HPDE6-E6E7 (cell line): ENCODE measurements around the gene UBE2E2.

Experiments used
- DNase-seq: peaks from one replicate; pipeline ENCODE4 v3.0.0; 2011; ENCODE audit warnings: missing footprints; ENCODE audit errors: extremely low spot score

Gene UBE2E2

GRCh38 chr3:23440416-23441294, 237.5 kb downstream of the UBE2E2 start:
- DNase-seq, result no peak

DNA sequence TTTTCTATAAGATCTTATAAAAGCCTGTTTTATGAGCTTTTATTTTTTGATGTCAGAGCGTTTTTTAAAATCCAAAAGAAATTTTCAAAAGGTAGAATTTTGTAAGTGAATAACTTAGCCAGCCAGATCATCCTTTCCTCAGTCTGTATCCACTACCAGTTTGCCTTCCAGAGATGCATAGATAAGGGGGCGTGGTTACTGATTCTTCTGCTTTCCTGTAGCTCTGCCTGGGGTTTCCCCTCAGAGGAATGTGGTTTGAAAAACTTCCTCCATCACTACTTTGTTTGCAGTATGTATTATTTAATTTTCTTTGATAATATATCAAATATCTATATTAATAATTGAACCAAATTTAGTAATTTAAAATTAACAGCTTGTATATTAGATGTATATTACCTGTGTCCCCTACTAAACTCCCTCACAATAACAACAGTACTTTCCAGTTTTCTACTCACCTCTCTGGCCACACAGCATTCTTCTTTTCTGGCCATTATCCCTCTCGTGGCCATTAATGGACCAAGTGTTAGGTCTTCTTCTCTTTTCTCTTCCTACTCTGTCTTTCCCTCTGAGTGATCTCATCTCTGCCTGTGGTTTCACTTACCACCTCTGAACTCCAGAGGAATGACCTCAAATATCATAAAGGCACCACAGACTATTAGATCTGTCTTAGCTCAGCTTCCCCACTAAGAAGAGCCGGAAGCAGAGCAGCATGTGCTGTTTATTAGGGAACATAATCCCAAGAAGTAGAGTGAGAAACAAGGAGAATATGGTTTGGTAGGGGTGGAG, 239.7 kb downstream of the UBE2E2 start:
- DNase-seq, result no peak

- no peak for DNase-seq
Observed at GRCh38 chr3:23444386-23444785, 241.3 kb downstream of the UBE2E2 start.

DNA sequence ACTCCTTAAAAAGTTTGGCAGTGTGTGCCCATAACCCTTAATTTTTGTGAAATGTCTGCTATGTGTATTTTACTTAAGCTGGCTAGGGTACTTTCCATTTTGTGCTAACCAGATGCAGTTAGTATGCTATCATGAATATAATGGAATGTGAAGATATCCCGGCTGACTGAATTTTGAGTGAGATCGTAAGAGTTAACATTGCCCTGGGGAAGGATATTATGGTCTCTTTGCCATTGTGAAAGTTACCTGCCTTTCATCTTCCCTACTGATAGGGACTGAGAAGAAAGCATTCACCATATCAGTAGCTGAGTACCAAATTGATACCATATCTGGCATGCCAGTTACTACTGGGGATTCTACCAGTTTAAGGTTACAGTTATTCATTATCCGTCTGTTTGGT, 243.2 kb downstream of the UBE2E2 start:
- no peak for DNase-seq

DNA sequence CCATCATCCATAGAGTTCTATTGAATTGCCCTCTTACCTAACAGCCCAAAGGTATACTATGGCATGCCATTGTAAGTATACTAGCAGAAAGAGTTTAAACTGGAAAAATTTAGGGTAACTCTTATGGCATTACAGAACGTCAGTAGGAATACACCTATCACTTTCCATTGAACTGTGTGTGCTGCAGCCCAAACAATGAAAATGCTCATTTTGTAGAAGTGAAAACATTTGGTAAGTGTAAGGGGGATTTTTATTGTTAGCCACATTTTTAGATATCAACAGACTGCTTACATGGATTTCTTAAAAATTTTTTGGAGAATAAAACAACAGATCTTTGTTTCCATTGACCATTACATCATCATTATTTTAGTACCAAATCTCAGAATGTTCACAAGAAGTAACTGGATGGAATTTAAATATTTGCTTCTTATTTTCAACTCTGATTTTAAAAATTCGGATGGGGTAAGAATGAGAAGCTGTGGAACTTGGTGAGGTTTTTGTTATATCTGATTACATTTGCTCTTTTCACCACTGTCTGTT, 245.9 kb downstream of the UBE2E2 start:
- no peak for DNase-seq

DNA sequence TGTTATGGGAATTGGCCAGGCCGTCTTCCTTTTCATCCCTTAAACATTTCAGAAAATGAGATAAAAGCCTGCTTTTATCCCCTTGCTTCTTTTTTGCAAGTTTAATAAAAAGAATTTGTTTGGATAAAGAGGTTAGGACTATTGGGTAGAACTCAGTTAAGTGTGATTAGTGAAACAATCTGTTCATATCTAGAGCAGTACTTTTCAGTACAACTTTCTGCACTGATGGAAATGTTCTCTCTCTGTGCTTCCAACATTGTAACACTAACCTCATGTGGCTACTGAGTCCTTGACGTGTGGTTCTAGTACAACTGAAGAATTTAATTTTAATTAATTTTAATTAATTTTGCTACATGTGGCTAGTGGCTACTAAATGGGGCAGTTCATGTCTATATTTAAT, 246.9 kb downstream of the UBE2E2 start:
- no peak for DNase-seq

DNA sequence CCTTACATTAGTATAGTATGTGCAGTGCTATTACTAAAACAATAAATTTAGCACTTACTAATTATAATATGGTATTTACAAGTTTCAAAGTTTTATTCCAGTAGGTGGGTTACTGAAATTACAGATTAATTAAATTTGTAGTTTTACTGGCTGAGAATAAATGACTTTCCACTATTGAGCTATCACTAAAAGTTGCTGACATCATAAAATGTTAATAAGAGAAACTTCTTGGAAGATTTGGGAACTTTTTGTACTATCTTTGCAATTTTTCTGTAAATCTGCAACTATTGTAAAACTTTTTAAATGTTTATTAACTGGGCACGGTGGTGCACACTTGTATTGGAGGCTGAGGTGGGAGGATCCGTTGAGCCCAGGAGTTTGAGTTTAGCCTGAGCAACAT, 247.7 kb downstream of the UBE2E2 start:
- no peak for DNase-seq

- no peak for DNase-seq
Observed at GRCh38 chr3:23452408-23452807, 249.3 kb downstream of the UBE2E2 start.

DNA sequence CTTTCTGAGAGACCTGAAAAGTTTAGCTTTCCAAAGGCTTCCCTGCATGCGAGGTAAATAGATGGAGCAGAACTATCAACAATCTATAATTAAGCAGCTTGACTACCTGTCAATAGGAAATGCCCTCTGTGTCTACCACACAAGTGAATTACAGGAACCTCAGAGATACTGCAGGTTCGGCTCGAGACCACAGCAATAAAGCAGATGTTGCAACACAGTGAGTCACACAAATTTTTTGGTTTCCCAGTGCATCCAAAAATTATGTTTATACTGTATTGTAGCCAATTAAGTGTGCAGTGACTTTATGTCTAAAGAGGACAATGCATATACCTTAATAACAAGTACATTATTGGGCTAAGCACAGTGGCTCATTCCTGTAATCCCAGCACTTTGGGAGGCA, 252.0 kb downstream of the UBE2E2 start:
- DNase-seq, result no peak

DNA sequence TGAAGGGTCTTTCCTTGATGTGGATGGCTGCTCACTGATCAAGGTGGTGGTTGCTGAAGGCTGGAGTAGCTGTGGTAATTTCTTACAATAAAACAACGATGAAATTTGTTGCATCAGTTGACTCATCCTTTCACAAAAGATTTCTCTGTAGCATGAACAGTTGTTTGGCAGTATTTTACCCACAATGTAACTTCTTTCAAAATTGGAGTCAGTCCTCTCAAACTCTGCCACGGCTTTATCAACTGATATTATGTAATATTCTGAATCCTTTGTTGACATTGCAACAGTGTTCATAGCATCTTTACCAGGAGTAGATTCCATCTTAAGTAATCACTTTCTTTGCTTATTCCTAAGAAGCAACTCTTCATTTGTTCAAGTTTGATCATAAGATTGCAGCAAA, 252.6 kb downstream of the UBE2E2 start:
- DNase-seq, result no peak

GRCh38 chr3:23457697-23458096, 254.6 kb downstream of the UBE2E2 start:
- DNase-seq, result no peak

DNA sequence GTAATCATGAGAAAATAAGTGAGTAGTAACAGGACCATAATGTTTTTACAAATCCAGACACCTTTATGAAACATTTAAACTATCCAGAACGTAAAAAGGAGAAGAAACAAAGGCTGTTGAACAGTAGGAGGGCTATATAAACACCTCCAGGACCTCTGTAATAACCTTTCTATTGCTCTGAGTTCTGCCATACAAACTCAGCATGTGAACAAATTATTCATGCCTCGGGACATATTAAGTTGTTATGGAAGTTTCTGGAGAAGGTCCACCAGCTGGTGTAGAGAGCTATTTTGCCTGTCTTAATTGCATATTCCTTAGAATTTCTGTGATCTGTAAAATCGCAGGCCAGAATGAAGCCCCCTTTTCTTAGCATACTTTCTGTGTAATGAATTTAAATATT, 256.3 kb downstream of the UBE2E2 start:
- no peak for DNase-seq

- no peak for DNase-seq
Observed at GRCh38 chr3:23459889-23460546, 256.9 kb downstream of the UBE2E2 start.

GRCh38 chr3:23461069-23461468, 257.9 kb downstream of the UBE2E2 start:
- no peak for DNase-seq

- DNase-seq, result no peak
Observed at GRCh38 chr3:23463791-23464190, 260.7 kb downstream of the UBE2E2 start.

GRCh38 chr3:23465569-23465968, 262.4 kb downstream of the UBE2E2 start:
- DNase-seq, result no peak

DNA sequence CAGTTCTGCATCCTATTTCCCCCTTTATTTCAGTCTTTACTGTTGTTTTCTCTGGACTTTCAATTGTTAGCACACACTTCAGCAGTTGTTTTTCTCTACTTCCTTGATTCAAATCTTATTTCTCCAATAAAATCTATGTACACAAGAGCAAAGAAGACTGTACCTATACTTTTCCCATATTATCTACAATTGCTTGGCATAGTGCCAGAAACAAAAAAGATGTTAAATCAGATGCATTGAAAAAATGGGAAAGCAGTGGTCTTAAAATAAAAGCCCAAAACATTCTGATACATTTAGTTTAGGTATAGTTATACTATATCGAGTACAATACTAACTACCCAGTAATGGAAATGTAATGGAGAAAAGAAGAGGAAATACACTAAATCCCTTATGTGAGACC, 265.1 kb downstream of the UBE2E2 start:
- no peak for DNase-seq

- no peak for DNase-seq
Observed at GRCh38 chr3:23474580-23475357, 271.6 kb downstream of the UBE2E2 start.

GRCh38 chr3:23475446-23475845, 272.3 kb downstream of the UBE2E2 start:
- no peak for DNase-seq

DNA sequence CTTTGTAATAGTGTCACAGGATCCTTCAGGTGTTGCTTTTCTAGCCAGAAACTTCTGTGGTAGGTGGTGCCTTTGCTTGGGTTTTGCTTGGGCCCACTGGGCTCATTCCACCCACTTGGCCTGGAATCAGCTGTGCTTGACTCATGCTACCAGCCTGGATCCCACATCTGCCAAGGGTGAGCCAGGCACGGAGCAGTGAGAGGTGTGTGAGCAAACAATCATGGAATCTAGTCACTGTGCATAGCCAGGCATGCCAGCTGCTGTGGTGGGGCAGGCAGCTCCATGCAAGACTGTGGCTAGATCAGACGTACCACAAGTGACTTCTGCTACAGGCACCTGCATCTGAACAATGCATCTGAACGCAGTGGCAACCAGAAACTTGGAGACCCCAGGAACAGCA, 275.9 kb downstream of the UBE2E2 start:
- DNase-seq, result no peak

DNA sequence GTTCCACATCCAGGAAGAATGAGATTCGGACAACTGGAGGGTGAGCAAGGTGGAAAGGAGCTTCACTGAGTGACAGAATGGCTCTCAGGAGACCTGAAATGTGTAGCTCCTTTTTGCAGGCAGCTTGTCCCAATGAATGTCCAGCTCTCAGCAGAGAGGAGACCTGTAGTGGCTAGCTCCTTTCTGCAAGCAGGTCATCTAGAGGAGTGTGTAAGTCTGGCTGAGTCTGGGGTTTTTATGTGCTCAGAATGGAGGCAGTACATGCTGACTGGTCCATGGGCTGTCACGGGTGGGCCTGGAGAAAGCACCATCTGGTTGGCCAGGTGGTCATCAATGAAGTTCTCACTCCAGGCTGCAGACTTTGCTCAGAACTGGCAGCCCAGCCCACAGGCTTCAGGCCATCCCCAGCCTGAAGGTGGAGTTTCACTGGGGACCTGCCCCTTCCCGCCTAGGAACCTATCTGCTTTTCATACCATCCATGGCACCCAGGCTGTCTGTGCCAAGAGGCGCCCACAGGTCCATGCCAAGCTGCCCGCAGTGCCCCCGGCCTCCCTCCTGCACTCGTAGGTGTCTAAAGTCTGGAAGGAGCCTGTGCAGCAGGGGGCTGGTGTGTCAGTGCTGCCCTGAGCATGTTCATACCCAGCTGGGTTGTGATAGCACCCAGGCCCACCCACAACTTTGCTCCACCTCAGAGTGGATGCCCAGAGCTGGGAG, 276.6 kb downstream of the UBE2E2 start:
- no peak for DNase-seq
